ACC112 (cell line): Measurements from ENCODE around the gene GNA12.

Experiments
- H2AFZ ChIP-seq: fragments of 200-600 bp; sonication (generic); one replicate; pipeline ENCODE4 v1.6.0; 2017; ENCODE audit warnings: antibody characterized with exemption, low read length; ENCODE audit not compliant: unreplicated experiment
- H3K27ac ChIP-seq: fragments of 200-600 bp; sonication (generic); 2 replicates; pipeline ENCODE4 v1.5.1; 2014; ENCODE audit warnings: low read depth, mild to moderate bottlenecking, antibody characterized with exemption, low read length, moderate library complexity
- H3K27me3 ChIP-seq: fragments of 200-600 bp; sonication (generic); 2 replicates; pipeline ENCODE4 v1.6.1; 2014; ENCODE audit warnings: mild to moderate bottlenecking, antibody characterized with exemption, low read length, moderate library complexity, mixed read lengths; ENCODE audit not compliant: insufficient read depth
- H3K36me3 ChIP-seq: fragments of 200-600 bp; sonication (generic); 2 replicates; pipeline ENCODE4 v1.6.1; 2016; ENCODE audit warnings: mild to moderate bottlenecking, antibody characterized with exemption, low read length, moderate library complexity, mixed read lengths; ENCODE audit not compliant: insufficient read depth
- H3K4me1 ChIP-seq: fragments of 200-600 bp; sonication (generic); one replicate; pipeline ENCODE4 v1.6.1; 2016; ENCODE audit warnings: low read length, mixed read lengths; ENCODE audit not compliant: insufficient read depth, unreplicated experiment, control insufficient read depth
- H3K4me3 ChIP-seq: fragments of 200-600 bp; sonication (generic); 2 replicates; pipeline ENCODE4 v1.5.1; 2014; ENCODE audit warnings: mild to moderate bottlenecking, low read depth, low read length
- H3K79me2 ChIP-seq: fragments of 200-600 bp; sonication (generic); one replicate; pipeline ENCODE4 v1.6.0; 2016; ENCODE audit warnings: low read length; ENCODE audit not compliant: control insufficient read depth, unreplicated experiment, insufficient read depth

Gene GNA12

GRCh38 chr7:2735744-2736143 is 108.4 kb downstream of the GNA12 start:
- H3K79me2 ChIP-seq: peaks cover 8% of the 10 kb centered on the region
- H2AFZ ChIP-seq: no peak overlapping the region
- H3K36me3 ChIP-seq: 0 out of 2 replicates have a peak, but pooled peaks cover 9% of the 10 kb centered on the region
- H3K4me3 ChIP-seq: no peak overlapping the region
- H3K4me1 ChIP-seq: no peaks in the 10 kb centered on the region
- no peaks in the 10 kb centered on the region for H3K27me3 ChIP-seq
- no peak overlapping the region for H3K27ac ChIP-seq

- H3K27ac ChIP-seq: no peak overlapping the region
- 0 out of 2 replicates have a peak, but pooled peaks cover 10% of the 10 kb centered on the region for H3K36me3 ChIP-seq
- no peaks in the 10 kb centered on the region for H3K27me3 ChIP-seq
- no peak overlapping the region for H2AFZ ChIP-seq
- H3K79me2 ChIP-seq: peaks cover 8% of the 10 kb centered on the region
- H3K4me1 ChIP-seq: no peaks in the 10 kb centered on the region
- H3K4me3 ChIP-seq: no peak overlapping the region
Observed at GRCh38 chr7:2734751-2735571, 109.1 kb downstream of the GNA12 start.

GRCh38 chr7:2734084-2734686 is 109.9 kb downstream of the GNA12 start:
- Histone ChIP-seq H2AFZ (no peak overlapping the region), H3K27me3 (no peaks in the 10 kb centered on the region), H3K4me3 (no peak overlapping the region), H3K4me1 (no peaks in the 10 kb centered on the region), H3K36me3 (0 out of 2 replicates have a peak, but pooled peaks cover 10% of the 10 kb centered on the region), H3K79me2 (peaks cover 8% of the 10 kb centered on the region), H3K27ac (no peak overlapping the region)

GRCh38 chr7:2732959-2733584 is 111.0 kb downstream of the GNA12 start:
- H3K36me3 ChIP-seq: 0 out of 2 replicates have a peak, but pooled peaks cover 10% of the 10 kb centered on the region
- peaks cover 8% of the 10 kb centered on the region for H3K79me2 ChIP-seq
- no peak overlapping the region for H3K4me3 ChIP-seq
- no peaks in the 10 kb centered on the region for H3K4me1 ChIP-seq
- no peak overlapping the region for H2AFZ ChIP-seq
- no peaks in the 10 kb centered on the region for H3K27me3 ChIP-seq
- no peak overlapping the region for H3K27ac ChIP-seq

GRCh38 chr7:2732388-2732787 is 111.7 kb downstream of the GNA12 start:
- Histone ChIP-seq H3K79me2 (peaks cover 8% of the 10 kb centered on the region), H3K4me3 (no peak overlapping the region), H3K4me1 (no peaks in the 10 kb centered on the region), H3K27ac (no peak overlapping the region), H3K27me3 (no peaks in the 10 kb centered on the region), H3K36me3 (0 out of 2 replicates have a peak, but pooled peaks cover 10% of the 10 kb centered on the region), H2AFZ (no peak overlapping the region)

- Histone ChIP-seq H3K27me3 (no peaks in the 10 kb centered on the region), H3K4me3 (no peak overlapping the region), H3K36me3 (0 out of 2 replicates have a peak, but pooled peaks cover 10% of the 10 kb centered on the region), H2AFZ (no peak overlapping the region), H3K79me2 (peaks cover 3% of the 10 kb centered on the region), H3K4me1 (no peaks in the 10 kb centered on the region), H3K27ac (no peak overlapping the region)
Observed at GRCh38 chr7:2730846-2731770, 113.0 kb downstream of the GNA12 start.

GRCh38 chr7:2729893-2730716 is 114.0 kb downstream of the GNA12 start:
- Histone ChIP-seq H3K27ac (no peak overlapping the region), H3K4me3 (no peak overlapping the region), H2AFZ (no peak overlapping the region), H3K36me3 (0 out of 2 replicates have a peak, but pooled peaks cover 10% of the 10 kb centered on the region), H3K4me1 (no peaks in the 10 kb centered on the region), H3K79me2 (peaks cover 3% of the 10 kb centered on the region), H3K27me3 (no peaks in the 10 kb centered on the region)

GRCh38 chr7:2729031-2729892 is 114.8 kb downstream of the GNA12 start:
- Histone ChIP-seq H3K27ac (no peak overlapping the region), H3K4me1 (no peaks in the 10 kb centered on the region), H3K36me3 (0 out of 2 replicates have a peak, but pooled peaks cover 10% of the 10 kb centered on the region), H2AFZ (no peak overlapping the region), H3K4me3 (no peak overlapping the region), H3K79me2 (peaks cover 2% of the 10 kb centered on the region), H3K27me3 (no peaks in the 10 kb centered on the region)
